ENCODE measurements around the gene RPS6KL1. TPM values are rescaled to one million over a fixed set of nuclear protein-coding genes. Genes with fewer than 3 reads are reported as not detected.

RPS6KL1 gene
- total RNA-seq, 1 donor from 2014 or later = 2.0 TPM

DNA sequence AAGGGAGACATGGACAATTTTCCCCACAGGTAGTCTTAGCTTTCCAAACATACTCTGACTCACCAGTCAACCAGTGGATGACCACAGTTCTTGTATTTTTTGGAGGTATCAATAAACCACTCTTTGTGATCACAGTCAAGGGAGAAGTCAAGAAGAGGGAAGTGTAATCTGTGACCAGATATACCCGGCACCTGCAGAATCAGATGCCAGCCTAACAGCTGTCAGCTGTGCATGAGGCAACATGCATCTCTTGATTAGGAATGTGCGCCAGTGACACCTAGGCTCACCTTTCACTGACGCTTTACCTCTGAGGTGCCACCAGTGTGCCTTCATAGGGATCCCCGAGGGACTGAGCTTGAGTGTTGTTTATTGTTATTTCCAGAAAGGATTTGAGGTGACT lies 67.1 kb downstream of the RPS6KL1 start:
- Histone ChIP-seq H3K4me1 (peaks cover 31% of the 10 kb centered on the region), H3K27ac (no peak overlapping the region), H3K9me3 (no peaks in the 10 kb centered on the region), H3K36me3 (no peaks in the 10 kb centered on the region), H3K4me3 (no peak overlapping the region), H3K27me3 (ENCODE audit: low read depth) (no peaks in the 10 kb centered on the region)
- ATAC-seq (no peak), DNase-seq (no peak)
- intact Hi-C loops (cut with DNase I) = loop anchor here (10.0 kb wide), 1 partner anchor 49 kb away; no protein-coding TSS in a partner anchor
- TF ChIP-seq, protein P1, sequence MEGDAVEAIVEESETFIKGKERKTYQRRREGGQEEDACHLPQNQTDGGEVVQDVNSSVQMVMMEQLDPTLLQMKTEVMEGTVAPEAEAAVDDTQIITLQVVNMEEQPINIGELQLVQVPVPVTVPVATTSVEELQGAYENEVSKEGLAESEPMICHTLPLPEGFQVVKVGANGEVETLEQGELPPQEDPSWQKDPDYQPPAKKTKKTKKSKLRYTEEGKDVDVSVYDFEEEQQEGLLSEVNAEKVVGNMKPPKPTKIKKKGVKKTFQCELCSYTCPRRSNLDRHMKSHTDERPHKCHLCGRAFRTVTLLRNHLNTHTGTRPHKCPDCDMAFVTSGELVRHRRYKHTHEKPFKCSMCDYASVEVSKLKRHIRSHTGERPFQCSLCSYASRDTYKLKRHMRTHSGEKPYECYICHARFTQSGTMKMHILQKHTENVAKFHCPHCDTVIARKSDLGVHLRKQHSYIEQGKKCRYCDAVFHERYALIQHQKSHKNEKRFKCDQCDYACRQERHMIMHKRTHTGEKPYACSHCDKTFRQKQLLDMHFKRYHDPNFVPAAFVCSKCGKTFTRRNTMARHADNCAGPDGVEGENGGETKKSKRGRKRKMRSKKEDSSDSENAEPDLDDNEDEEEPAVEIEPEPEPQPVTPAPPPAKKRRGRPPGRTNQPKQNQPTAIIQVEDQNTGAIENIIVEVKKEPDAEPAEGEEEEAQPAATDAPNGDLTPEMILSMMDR (IDR thresholded peaks at IDR 0.05) = no peak

DNA sequence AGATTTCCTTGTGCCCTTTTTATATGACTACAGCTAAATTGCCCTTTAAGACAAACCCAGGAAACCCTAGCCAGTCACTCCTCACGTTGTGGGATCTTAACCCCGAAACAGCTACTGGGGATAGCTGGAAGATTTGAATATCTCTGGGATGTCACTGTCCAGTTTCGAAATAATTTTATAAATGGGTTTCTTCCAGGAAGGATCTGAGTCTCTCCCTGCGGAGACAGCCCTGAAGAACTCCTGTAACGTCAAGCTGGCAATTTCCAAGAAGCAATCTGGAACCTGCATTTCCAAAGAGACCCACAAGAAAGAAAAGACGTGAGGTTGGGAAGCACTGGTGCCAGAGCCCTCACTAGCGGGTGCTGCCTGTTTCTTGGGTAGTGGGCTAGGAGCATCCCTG lies 68.0 kb downstream of the RPS6KL1 start:
- intact Hi-C loops (cut with DNase I) = loop anchor here (10.0 kb wide), 1 partner anchor 50 kb away; no protein-coding TSS in a partner anchor
- H3K27ac ChIP-seq = no peak overlapping the region
- DNase-seq (no peak), ATAC-seq (no peak)
- no peak overlapping the region for H3K4me3 ChIP-seq
- H3K27me3 ChIP-seq (ENCODE audit: low read depth) = no peaks in the 10 kb centered on the region
- H3K36me3 ChIP-seq = no peaks in the 10 kb centered on the region
- H3K4me1 ChIP-seq = peaks cover 31% of the 10 kb centered on the region
- H3K9me3 ChIP-seq = no peaks in the 10 kb centered on the region
- TF ChIP-seq, protein P1 (IDR thresholded peaks at IDR 0.05) = no peak

Other genes with a start within 250 kb of the RPS6KL1 start
- 29.1 TPM for gene AREL1, start 210.2 kb downstream of the RPS6KL1 start, total RNA-seq
- gene FCF1, start 210.1 kb downstream of the RPS6KL1 start, total RNA-seq = 48.6 TPM
- 58.0 TPM for gene YLPM1, start 159.9 kb downstream of the RPS6KL1 start, total RNA-seq
- 0.12 TPM for gene PROX2, start 47.1 kb downstream of the RPS6KL1 start, total RNA-seq
- 82.7 TPM for gene DLST, start 41.3 kb downstream of the RPS6KL1 start, total RNA-seq
- 3.0 TPM for gene PGF, start 32.3 kb upstream of the RPS6KL1 start, total RNA-seq
- 30.4 TPM for gene EIF2B2, start 79.7 kb upstream of the RPS6KL1 start, total RNA-seq
- gene MLH3, start 128.2 kb upstream of the RPS6KL1 start, total RNA-seq = 27.2 TPM
- gene ACYP1, start 140.8 kb upstream of the RPS6KL1 start, total RNA-seq = 19.7 TPM
- 4.7 TPM for gene ZC2HC1C, start 146.4 kb upstream of the RPS6KL1 start, total RNA-seq
- gene NEK9, start 203.8 kb upstream of the RPS6KL1 start, total RNA-seq = 97.7 TPM